Endodermal cell (in vitro differentiated cells): ENCODE results near the gene HMGCS2. TPM values are rescaled to one million over a fixed set of nuclear protein-coding genes. Genes with fewer than 3 reads are reported as not detected.

Source experiments
- DNase-seq: peaks from one replicate; pipeline ENCODE4 v3.0.0-alpha.2; 2017
- H3K27ac ChIP-seq: 2 replicates; pipeline ENCODE4 v1.5.1; 2013; ENCODE audit warnings: mild to moderate bottlenecking, low read depth, low read length, moderate library complexity
- H3K27me3 ChIP-seq: 2 replicates; pipeline ENCODE4 v1.6.1; 2013; ENCODE audit warnings: mild to moderate bottlenecking, low read length, moderate library complexity; ENCODE audit not compliant: insufficient read depth, control insufficient read depth, poor library complexity, severe bottlenecking
- H3K36me3 ChIP-seq: 2 replicates; pipeline ENCODE4 v1.7.0; 2013; ENCODE audit warnings: mild to moderate bottlenecking, low read length, moderate library complexity; ENCODE audit not compliant: control insufficient read depth, insufficient read depth
- H3K4me1 ChIP-seq: one replicate; pipeline ENCODE4 v1.7.0; 2013; ENCODE audit warnings: low read length; ENCODE audit not compliant: control insufficient read depth, insufficient read depth
- H3K4me3 ChIP-seq: 2 replicates; pipeline ENCODE4 v1.5.1; 2013; ENCODE audit warnings: mild to moderate bottlenecking, low read length, moderate library complexity
- H3K9ac ChIP-seq: 2 replicates; pipeline ENCODE4 v1.6.1; 2013; ENCODE audit warnings: mild to moderate bottlenecking, low read length, moderate library complexity; ENCODE audit not compliant: poor library complexity, severe bottlenecking; ENCODE audit errors: extremely low read depth
- H3K9me3 ChIP-seq: 2 replicates; pipeline ENCODE4 v1.6.1; 2013; ENCODE audit warnings: mild to moderate bottlenecking, low read length, moderate library complexity; ENCODE audit not compliant: control insufficient read depth
- H3K27ac Mint-ChIP-seq: 2 replicates; pipeline ENCODE4 v1.8.0; 2020; ENCODE audit warnings: mixed read lengths
- H3K27me3 Mint-ChIP-seq: 2 replicates; pipeline ENCODE4 v1.8.0; 2021; ENCODE audit warnings: mild to moderate bottlenecking, mixed read lengths; ENCODE audit not compliant: insufficient read depth
- H3K36me3 Mint-ChIP-seq: 2 replicates; pipeline ENCODE4 v1.8.0; 2020; ENCODE audit warnings: low read depth, mixed read lengths
- H3K4me1 Mint-ChIP-seq: 2 replicates; pipeline ENCODE4 v1.8.0; 2020; ENCODE audit warnings: mixed read lengths
- H3K4me3 Mint-ChIP-seq: 2 replicates; pipeline ENCODE4 v1.8.0; 2020; ENCODE audit warnings: mild to moderate bottlenecking, moderate library complexity, mixed read lengths
- H3K9me3 Mint-ChIP-seq: 2 replicates; pipeline ENCODE4 v1.8.0; 2020; ENCODE audit warnings: mild to moderate bottlenecking, mixed read lengths
- CTCF ChIP-seq: fragments of 200-600 bp; sonication (generic); conservative IDR thresholded peaks from 2 replicates; pipeline ENCODE4 v1.5.0; 2021; ENCODE audit warnings: antibody characterized with exemption, mild to moderate bottlenecking
- WGBS, 2 experiments: methylation state at CpG; one replicate each; pipeline versions ENCODE4 v1.1.5 to v1.1.7; 2013; ENCODE audit warnings: missing lambda C conversion rate in 2 of 2, mixed read lengths in 1 of 2; ENCODE audit not compliant: insufficient coverage in 1 of 2, insufficient read length in 1 of 2; 5-methylcytosine and 5-hydroxymethylcytosine counted together
- total RNA-seq, 2 donors: library from RNA; stranded (reverse); fragmentation: NEBNext Ultra II Directional in 1 of 2; extraction: Animal tissue kit (Norgen Biotek cat#: 25700) in 1 of 2; gene quantifications; 2 replicates in 1 of 2; 3 replicates in 1 of 2; pipeline ENCODE4 v1.2.1, GENCODE V29; 2021

HMGCS2 gene
- total RNA-seq, 2 donors from 2014 or later, result not detected

GRCh38 chr1:119735217-119735616 is 33.5 kb downstream of the HMGCS2 start:
- peaks cover 5% of the 10 kb centered on the region for H3K4me1 ChIP-seq
- no peaks in the 10 kb centered on the region for H3K27me3 ChIP-seq
- 92 to 94% methylated on average over 11 to 14 of the region's 14 CpGs for WGBS, 2 experiments
- H3K9me3 ChIP-seq, result no peaks in the 10 kb centered on the region
- H3K9ac ChIP-seq, result no peak overlapping the region
- Mint-ChIP-seq H3K4me1 (peaks cover 2% of the 10 kb centered on the region), H3K4me3 (no peak overlapping the region), H3K36me3 (peaks cover 66% of the 10 kb centered on the region), H3K9me3 (no peaks in the 10 kb centered on the region), H3K27ac (no peak overlapping the region), H3K27me3 (no peaks in the 10 kb centered on the region)
- DNase-seq, result no peak
- H3K36me3 ChIP-seq, result peaks cover 64% of the 10 kb centered on the region
- no peak overlapping the region for H3K4me3 ChIP-seq
- H3K27ac ChIP-seq, result no peak overlapping the region
- no peak for TF ChIP-seq CTCF

- no peak for TF ChIP-seq CTCF
- DNase-seq, result no peak
- WGBS, 2 experiments, result 92 to 100% methylated on average over 1 to 3 of the region's 3 CpGs
These were observed 35.0 kb downstream of the HMGCS2 start for GRCh38 chr1:119733754-119734153.

GRCh38 chr1:119732465-119733168 is 36.1 kb downstream of the HMGCS2 start:
- Histone ChIP-seq H3K27ac (no peak overlapping the region), H3K9me3 (no peaks in the 10 kb centered on the region), H3K27me3 (no peaks in the 10 kb centered on the region), H3K4me1 (peaks cover 5% of the 10 kb centered on the region), H3K36me3 (peaks cover 78% of the 10 kb centered on the region), H3K4me3 (no peak overlapping the region), H3K9ac (no peak overlapping the region)
- H3K36me3 Mint-ChIP-seq, result peaks cover 68% of the 10 kb centered on the region
- WGBS, 2 experiments, result 90% methylated on average over 4 to 11 of the region's 11 CpGs
- H3K9me3 Mint-ChIP-seq, result no peaks in the 10 kb centered on the region
- no peak overlapping the region for H3K27ac Mint-ChIP-seq
- no peaks in the 10 kb centered on the region for H3K27me3 Mint-ChIP-seq
- no peak for DNase-seq
- H3K4me3 Mint-ChIP-seq, result no peak overlapping the region
- H3K4me1 Mint-ChIP-seq, result peaks cover 2% of the 10 kb centered on the region
- no peak for TF ChIP-seq CTCF

More at GRCh38 chr1:119733754-119734153, 35.0 kb downstream of the HMGCS2 start:
- Histone ChIP-seq H3K27me3 (no peaks in the 10 kb centered on the region), H3K9me3 (no peaks in the 10 kb centered on the region), H3K9ac (no peak overlapping the region), H3K4me1 (peaks cover 5% of the 10 kb centered on the region), H3K4me3 (no peak overlapping the region), H3K36me3 (peaks cover 74% of the 10 kb centered on the region), H3K27ac (no peak overlapping the region)
- H3K9me3 Mint-ChIP-seq, result no peaks in the 10 kb centered on the region
- peaks cover 2% of the 10 kb centered on the region for H3K4me1 Mint-ChIP-seq
- H3K27me3 Mint-ChIP-seq, result no peaks in the 10 kb centered on the region
- H3K36me3 Mint-ChIP-seq, result peaks cover 67% of the 10 kb centered on the region
- no peak overlapping the region for H3K27ac Mint-ChIP-seq
- no peak overlapping the region for H3K4me3 Mint-ChIP-seq
